ENCODE measurements around the gene TAF4.

TAF4 gene

GRCh38 chr20:61958773-61959700, 106.6 kb downstream of the TAF4 start:
- Histone ChIP-seq H3K9ac (ENCODE audit: low read length in 5 of 5) (no peak overlapping the region), H3K27ac (ENCODE audit: low read depth, low read length) (no peak overlapping the region), H3K4me1 (ENCODE audit: control insufficient read depth in 5 of 5, insufficient read depth in 5 of 5, low read length in 5 of 5) (no peaks in the 10 kb centered on the region), H3K9me3 (ENCODE audit: control insufficient read depth in 5 of 5, low read length in 5 of 5) (no peaks in the 10 kb centered on the region), H3K36me3 (ENCODE audit: control insufficient read depth in 5 of 5, insufficient read depth in 5 of 5, low read length in 5 of 5) (no peaks in the 10 kb centered on the region), H3K4me3 (ENCODE audit: low read depth in 1 of 5, low read length in 5 of 5) (no peak overlapping the region), H3K27me3 (ENCODE audit: control insufficient read depth in 5 of 5, insufficient read depth in 4 of 5, low read length in 5 of 5) (peaks cover 0 to 8% (median 3%) of the 10 kb centered on the region in 5 donors)

GRCh38 chr20:61957961-61958715, 107.5 kb downstream of the TAF4 start:
- H3K4me3 ChIP-seq (ENCODE audit: low read depth in 1 of 5, low read length in 5 of 5): no peak overlapping the region
- no peak overlapping the region for H3K27ac ChIP-seq (ENCODE audit: low read depth, low read length)
- H3K27me3 ChIP-seq (ENCODE audit: control insufficient read depth in 5 of 5, insufficient read depth in 4 of 5, low read length in 5 of 5): peaks cover 0 to 9% (median 3%) of the 10 kb centered on the region in 5 donors
- no peaks in the 10 kb centered on the region for H3K4me1 ChIP-seq (ENCODE audit: control insufficient read depth in 5 of 5, insufficient read depth in 5 of 5, low read length in 5 of 5)
- no peaks in the 10 kb centered on the region for H3K36me3 ChIP-seq (ENCODE audit: control insufficient read depth in 5 of 5, insufficient read depth in 5 of 5, low read length in 5 of 5)
- H3K9me3 ChIP-seq (ENCODE audit: control insufficient read depth in 5 of 5, low read length in 5 of 5): no peaks in the 10 kb centered on the region
- H3K9ac ChIP-seq (ENCODE audit: low read length in 5 of 5): no peak overlapping the region

DNA sequence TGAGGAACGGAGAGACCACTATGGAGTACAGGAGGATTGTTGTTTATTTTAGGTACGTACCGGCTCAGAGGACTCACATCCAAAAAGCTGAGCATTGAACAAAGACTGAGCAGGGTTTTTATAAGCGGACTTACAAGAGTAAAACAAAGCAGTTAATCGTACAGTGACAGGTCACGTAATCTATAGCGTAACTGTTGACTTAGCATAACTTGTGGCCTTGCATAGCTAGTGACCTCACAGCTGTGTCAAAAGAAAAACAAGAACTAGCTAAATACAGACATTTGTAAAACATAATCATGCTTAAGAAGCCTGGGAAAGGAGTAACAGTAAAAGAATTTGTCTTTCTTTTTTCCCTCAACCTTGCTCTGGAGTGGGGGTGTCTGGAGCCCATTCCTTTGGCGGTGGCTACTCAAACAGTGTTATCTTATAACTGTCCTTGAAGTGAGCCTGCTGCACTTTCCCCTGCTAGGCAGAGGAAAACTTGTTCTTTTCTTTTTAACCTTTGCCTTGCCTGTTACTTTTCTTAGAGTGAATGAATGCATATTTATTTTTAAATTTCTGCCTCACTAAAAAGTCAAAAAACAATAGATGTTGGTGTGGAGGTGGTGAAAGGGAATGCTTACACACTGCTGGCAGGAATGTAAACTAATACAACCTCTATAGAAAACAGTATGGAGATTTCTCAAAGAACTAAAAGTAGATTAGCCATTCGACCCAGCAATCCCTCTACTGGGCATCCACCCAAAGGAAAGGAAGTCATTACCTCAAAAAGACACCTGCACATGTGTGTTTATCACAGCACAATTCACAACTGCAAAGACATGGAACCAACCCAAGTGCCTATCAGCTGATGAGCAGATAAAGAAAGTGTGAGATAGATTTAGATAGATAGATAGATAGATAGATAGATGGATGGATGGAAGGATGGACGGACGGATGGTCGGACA, 109.0 kb downstream of the TAF4 start:
- Histone ChIP-seq H3K9ac (ENCODE audit: low read length in 5 of 5) (no peak overlapping the region), H3K4me3 (ENCODE audit: low read depth in 1 of 5, low read length in 5 of 5) (no peak overlapping the region), H3K36me3 (ENCODE audit: control insufficient read depth in 5 of 5, insufficient read depth in 5 of 5, low read length in 5 of 5) (no peaks in the 10 kb centered on the region), H3K9me3 (ENCODE audit: control insufficient read depth in 5 of 5, low read length in 5 of 5) (no peaks in the 10 kb centered on the region), H3K27me3 (ENCODE audit: control insufficient read depth in 5 of 5, insufficient read depth in 4 of 5, low read length in 5 of 5) (peaks cover 0 to 19% (median 9%) of the 10 kb centered on the region in 5 donors), H3K27ac (ENCODE audit: low read depth, low read length) (no peak overlapping the region), H3K4me1 (ENCODE audit: control insufficient read depth in 5 of 5, insufficient read depth in 5 of 5, low read length in 5 of 5) (no peaks in the 10 kb centered on the region)

- Histone ChIP-seq H3K9me3 (ENCODE audit: control insufficient read depth in 5 of 5, low read length in 5 of 5) (no peaks in the 10 kb centered on the region), H3K4me3 (ENCODE audit: low read depth in 1 of 5, low read length in 5 of 5) (no peak overlapping the region), H3K27ac (ENCODE audit: low read depth, low read length) (no peak overlapping the region), H3K4me1 (ENCODE audit: control insufficient read depth in 5 of 5, insufficient read depth in 5 of 5, low read length in 5 of 5) (no peaks in the 10 kb centered on the region), H3K27me3 (ENCODE audit: control insufficient read depth in 5 of 5, insufficient read depth in 4 of 5, low read length in 5 of 5) (peaks cover 0 to 22% (median 11%) of the 10 kb centered on the region in 5 donors), H3K9ac (ENCODE audit: low read length in 5 of 5) (no peak overlapping the region), H3K36me3 (ENCODE audit: control insufficient read depth in 5 of 5, insufficient read depth in 5 of 5, low read length in 5 of 5) (no peaks in the 10 kb centered on the region)
These were observed 109.8 kb downstream of the TAF4 start for GRCh38 chr20:61955668-61956395.

DNA sequence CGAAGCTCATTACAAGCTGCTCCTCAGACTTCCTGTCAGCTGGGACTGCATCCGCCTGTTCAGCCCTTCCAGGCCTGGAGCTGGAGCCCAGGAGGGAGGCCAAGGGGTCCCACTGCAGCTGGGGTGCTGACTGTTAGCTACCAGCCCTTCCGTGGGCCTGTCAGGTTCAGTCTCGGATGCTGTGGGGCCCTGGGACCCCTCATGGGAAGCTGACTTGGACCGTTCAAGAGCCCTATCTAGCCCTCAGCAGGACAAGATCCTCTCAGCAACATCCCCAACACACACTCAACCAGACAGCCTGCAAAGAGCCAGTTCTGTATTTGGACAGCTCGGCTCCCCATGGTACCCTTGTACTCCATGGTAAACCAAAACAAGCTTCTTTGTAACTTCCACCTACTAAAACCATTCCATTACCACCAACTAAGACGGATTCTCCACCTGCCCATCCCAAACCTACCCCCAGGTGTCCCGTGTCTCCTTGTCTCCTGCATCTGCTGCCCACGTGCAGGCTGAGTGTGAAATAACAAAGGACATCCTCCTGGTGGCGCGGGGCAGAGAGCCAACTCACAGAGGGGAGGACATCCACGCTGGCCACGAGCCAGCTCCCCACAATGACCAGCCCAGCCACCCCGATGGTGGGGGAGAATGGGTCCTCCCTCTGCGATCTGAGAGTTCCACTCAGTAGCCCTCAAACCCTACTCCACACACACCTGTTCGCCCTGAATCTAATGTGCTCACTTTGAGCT, 111.2 kb downstream of the TAF4 start:
- H3K27me3 ChIP-seq (ENCODE audit: control insufficient read depth in 5 of 5, insufficient read depth in 4 of 5, low read length in 5 of 5): peaks cover 2 to 32% (median 14%) of the 10 kb centered on the region in 5 donors
- H3K9me3 ChIP-seq (ENCODE audit: control insufficient read depth in 5 of 5, low read length in 5 of 5): no peaks in the 10 kb centered on the region
- no peaks in the 10 kb centered on the region for H3K36me3 ChIP-seq (ENCODE audit: control insufficient read depth in 5 of 5, insufficient read depth in 5 of 5, low read length in 5 of 5)
- H3K4me3 ChIP-seq (ENCODE audit: low read depth in 1 of 5, low read length in 5 of 5): no peak overlapping the region
- no peaks in the 10 kb centered on the region for H3K4me1 ChIP-seq (ENCODE audit: control insufficient read depth in 5 of 5, insufficient read depth in 5 of 5, low read length in 5 of 5)
- no peak overlapping the region for H3K9ac ChIP-seq (ENCODE audit: low read length in 5 of 5)
- H3K27ac ChIP-seq (ENCODE audit: low read depth, low read length): no peak overlapping the region

DNA sequence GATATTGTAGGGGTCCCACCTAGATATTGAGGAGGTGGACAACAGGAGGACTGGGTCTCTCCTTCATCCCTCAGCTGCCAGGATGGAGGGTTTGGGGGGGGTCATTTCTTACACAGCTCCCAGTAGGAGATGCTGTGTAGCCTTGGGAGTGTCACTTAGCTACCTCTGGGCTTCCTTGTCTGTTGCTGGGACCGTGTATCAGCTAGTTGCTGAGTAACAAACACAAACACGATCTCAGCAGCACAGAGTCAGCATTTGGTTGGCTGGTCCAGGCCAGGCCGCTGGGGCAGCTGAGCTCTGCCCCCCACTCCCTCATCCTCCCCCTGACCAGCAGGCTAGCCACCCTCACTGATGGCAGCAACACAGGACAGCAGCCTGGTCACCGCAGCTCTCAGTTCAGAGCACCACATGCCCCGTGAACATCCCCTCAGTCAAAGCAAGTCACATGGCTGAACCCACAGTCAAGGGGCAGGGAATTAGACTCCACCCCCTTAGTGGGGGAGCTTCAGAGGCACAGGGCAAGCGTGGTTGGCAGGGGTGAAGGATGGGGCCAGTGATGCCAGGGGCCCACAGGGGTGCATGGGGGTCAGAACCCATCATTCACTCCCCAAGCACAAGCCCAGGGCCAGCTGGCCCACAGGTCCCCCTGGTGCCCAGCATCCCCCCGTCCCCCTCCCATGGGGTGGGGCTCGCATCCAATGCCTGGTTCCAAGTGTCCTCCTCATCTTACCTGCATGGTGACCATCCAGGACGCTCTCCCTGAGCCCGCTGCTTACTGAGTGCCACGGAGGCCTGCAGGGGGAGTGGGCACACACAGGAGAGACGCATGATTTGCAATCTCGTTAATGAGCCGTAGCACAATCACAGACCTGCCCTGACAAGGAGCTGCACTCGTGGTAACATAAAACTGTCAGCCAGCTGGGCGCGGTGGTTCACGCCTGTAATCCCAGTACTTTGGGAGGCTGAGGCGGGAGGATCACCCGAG, 112.4 kb downstream of the TAF4 start:
- H3K36me3 ChIP-seq (ENCODE audit: control insufficient read depth in 5 of 5, insufficient read depth in 5 of 5, low read length in 5 of 5): no peaks in the 10 kb centered on the region
- no peaks in the 10 kb centered on the region for H3K9me3 ChIP-seq (ENCODE audit: control insufficient read depth in 5 of 5, low read length in 5 of 5)
- no peak overlapping the region for H3K27ac ChIP-seq (ENCODE audit: low read depth, low read length)
- peaks cover 2 to 37% (median 14%) of the 10 kb centered on the region in 5 donors for H3K27me3 ChIP-seq (ENCODE audit: control insufficient read depth in 5 of 5, insufficient read depth in 4 of 5, low read length in 5 of 5)
- no peaks in the 10 kb centered on the region for H3K4me1 ChIP-seq (ENCODE audit: control insufficient read depth in 5 of 5, insufficient read depth in 5 of 5, low read length in 5 of 5)
- H3K4me3 ChIP-seq (ENCODE audit: low read depth in 1 of 5, low read length in 5 of 5): no peak overlapping the region
- no peak overlapping the region for H3K9ac ChIP-seq (ENCODE audit: low read length in 5 of 5)

DNA sequence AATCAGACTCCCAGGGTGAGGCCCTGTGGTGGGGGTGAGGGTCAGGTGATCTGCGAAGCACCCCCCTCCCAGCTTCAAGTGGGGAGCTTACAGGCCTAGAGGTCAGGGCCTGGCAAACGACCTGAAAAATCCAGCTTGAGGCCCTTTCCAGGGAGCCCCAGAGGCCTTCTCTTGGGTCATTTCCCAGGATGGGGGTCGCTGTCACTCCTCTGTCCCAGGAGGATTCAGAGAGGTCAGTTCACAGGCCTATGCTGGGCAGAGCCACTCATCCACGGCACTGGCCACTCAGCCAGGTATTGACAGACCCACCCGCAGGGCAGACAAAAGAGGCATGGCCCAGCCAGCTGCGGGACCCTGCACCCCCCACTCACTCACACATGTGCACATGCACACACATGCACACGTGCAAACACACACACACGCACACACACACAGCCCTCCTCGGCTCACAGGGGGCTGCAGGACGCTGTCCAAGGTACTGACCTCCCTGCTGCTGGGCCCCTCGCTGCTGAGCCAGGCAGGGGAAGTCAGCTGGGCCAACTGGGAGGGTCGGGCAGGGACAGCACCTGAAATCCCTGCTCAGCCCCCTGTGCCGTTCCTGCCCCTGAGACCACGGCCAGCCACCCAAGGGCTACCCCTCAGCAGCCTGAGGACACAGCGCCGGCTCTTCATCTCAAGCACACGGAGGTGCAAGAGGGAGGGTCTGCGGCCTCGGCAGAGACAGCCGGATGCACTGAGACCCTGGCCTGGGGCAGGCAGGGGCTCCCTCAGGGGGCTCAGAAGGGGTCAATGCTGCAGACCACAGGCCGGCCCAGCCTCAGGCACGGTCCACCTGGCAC, 113.8 kb downstream of the TAF4 start:
- H3K27me3 ChIP-seq (ENCODE audit: control insufficient read depth in 5 of 5, insufficient read depth in 4 of 5, low read length in 5 of 5): peaks cover 2 to 37% (median 14%) of the 10 kb centered on the region in 5 donors
- H3K36me3 ChIP-seq (ENCODE audit: control insufficient read depth in 5 of 5, insufficient read depth in 5 of 5, low read length in 5 of 5): no peaks in the 10 kb centered on the region
- H3K4me1 ChIP-seq (ENCODE audit: control insufficient read depth in 5 of 5, insufficient read depth in 5 of 5, low read length in 5 of 5): no peaks in the 10 kb centered on the region
- H3K27ac ChIP-seq (ENCODE audit: low read depth, low read length): no peak overlapping the region
- H3K9ac ChIP-seq (ENCODE audit: low read length in 5 of 5): no peak overlapping the region
- no peak overlapping the region for H3K4me3 ChIP-seq (ENCODE audit: low read depth in 1 of 5, low read length in 5 of 5)
- H3K9me3 ChIP-seq (ENCODE audit: control insufficient read depth in 5 of 5, low read length in 5 of 5): no peaks in the 10 kb centered on the region

Measured in subcutaneous abdominal adipose tissue (tissue), 5 donors.